GM18505 (cell line): Measurements from ENCODE around the gene NBEAL2.
A peak's percentile ranks its signal among the peaks of the same experiment; 100 is the strongest.
"Not testable (repeated sequence)": the region's sequence is repeated elsewhere in the genome, so short reads cannot be mapped to it uniquely, and the experiment has no call there.

Experiments used
- ATAC-seq: cut with Tn5 transposase; IDR thresholded peaks from one replicate; pipeline ENCODE4 v1.9.1; 2021; ENCODE audit not compliant: unreplicated experiment
- POLR2A ChIP-seq: IDR thresholded peaks from 4 replicates; pipeline ENCODE4 v1.6.1; 2011; ENCODE audit warnings: borderline replicate concordance; ENCODE audit not compliant: insufficient read depth, insufficient read length; ENCODE audit errors: extremely low read depth

Gene NBEAL2

GRCh38 chr3:46960081-46960701 lies 19.3 kb upstream of the NBEAL2 start:
- ATAC-seq = no peak
- TF ChIP-seq POLR2A = no peak

- ATAC-seq = no peak
- no peak for TF ChIP-seq POLR2A
Observed at GRCh38 chr3:46960835-46961234, 18.6 kb upstream of the NBEAL2 start.

GRCh38 chr3:46962427-46962826 lies 17.0 kb upstream of the NBEAL2 start:
- no peak for TF ChIP-seq POLR2A
- ATAC-seq = no peak

GRCh38 chr3:46962990-46963389 lies 16.5 kb upstream of the NBEAL2 start:
- TF ChIP-seq POLR2A = no peak
- ATAC-seq = no peak

- not testable (repeated sequence) for ATAC-seq
Observed at GRCh38 chr3:46964038-46964590, 15.4 kb upstream of the NBEAL2 start.

GRCh38 chr3:46965151-46965550 lies 14.3 kb upstream of the NBEAL2 start:
- TF ChIP-seq POLR2A = no peak
- no peak for ATAC-seq

- ATAC-seq = no peak
- no peak for TF ChIP-seq POLR2A
Observed at GRCh38 chr3:46966811-46967210, 12.7 kb upstream of the NBEAL2 start.

GRCh38 chr3:46968783-46969428 lies 10.6 kb upstream of the NBEAL2 start:
- ATAC-seq = no peak

GRCh38 chr3:46970391-46971091 lies 8.9 kb upstream of the NBEAL2 start:
- ATAC-seq = no peak
- no peak for TF ChIP-seq POLR2A

More at GRCh38 chr3:46968783-46969428, 10.6 kb upstream of the NBEAL2 start:
- no peak for TF ChIP-seq POLR2A

GRCh38 chr3:46971151-46971550 lies 8.3 kb upstream of the NBEAL2 start:
- ATAC-seq = no peak
- no peak for TF ChIP-seq POLR2A

GRCh38 chr3:46971742-46972141 lies 7.7 kb upstream of the NBEAL2 start:
- TF ChIP-seq POLR2A = peak; percentile 19
- ATAC-seq = no peak

GRCh38 chr3:46972396-46972795 lies 7.1 kb upstream of the NBEAL2 start:
- TF ChIP-seq POLR2A = no peak
- no peak for ATAC-seq

GRCh38 chr3:46974421-46975171 lies 4.9 kb upstream of the NBEAL2 start:
- no peak for TF ChIP-seq POLR2A
- ATAC-seq = no peak
